ENCODE results near the gene BASP1. TPM values are rescaled to one million over a fixed set of nuclear protein-coding genes. Genes with fewer than 3 reads are reported as not detected.

The BASP1 gene
- total RNA-seq, 4 donors from 2014 or later = 21.5 to 64.8 (median 26.7) TPM

DNA sequence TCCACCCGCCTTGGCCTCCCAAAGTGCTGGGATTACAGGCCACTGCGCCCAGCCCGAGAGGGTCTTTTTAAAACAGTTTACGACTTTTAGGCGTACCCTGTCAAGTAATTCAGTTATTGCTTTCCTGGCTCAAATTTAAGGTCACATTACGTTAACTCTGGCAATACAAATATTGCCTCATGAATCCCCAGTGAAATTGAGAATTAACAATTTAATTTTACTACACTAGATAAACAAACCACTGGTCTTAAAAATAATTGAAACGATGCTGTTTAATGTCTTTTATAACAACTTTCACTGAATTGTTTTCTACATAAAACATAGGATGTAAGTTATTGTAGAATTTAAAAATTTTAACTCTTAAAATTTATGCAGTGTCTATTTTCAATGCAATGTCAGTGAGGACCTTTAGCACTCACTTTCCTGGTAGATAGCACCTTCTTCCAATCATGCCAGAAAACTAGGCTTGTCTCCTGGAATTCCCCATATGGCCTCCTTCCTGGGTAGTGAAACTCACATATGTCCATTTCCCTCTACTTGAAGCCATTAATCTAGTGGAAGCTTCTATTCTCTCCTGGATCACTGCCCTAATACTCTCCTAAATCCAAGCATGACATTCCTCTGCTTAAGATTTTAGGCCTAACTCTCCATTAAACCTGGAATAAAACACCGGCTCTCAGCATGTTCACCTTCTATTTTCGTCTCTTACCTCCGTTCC, 13.5 kb downstream of the BASP1 start:
- TF ChIP-seq POLR2A (IDR thresholded peaks at IDR 0.05) = no peak
- TF ChIP-seq, protein P1, sequence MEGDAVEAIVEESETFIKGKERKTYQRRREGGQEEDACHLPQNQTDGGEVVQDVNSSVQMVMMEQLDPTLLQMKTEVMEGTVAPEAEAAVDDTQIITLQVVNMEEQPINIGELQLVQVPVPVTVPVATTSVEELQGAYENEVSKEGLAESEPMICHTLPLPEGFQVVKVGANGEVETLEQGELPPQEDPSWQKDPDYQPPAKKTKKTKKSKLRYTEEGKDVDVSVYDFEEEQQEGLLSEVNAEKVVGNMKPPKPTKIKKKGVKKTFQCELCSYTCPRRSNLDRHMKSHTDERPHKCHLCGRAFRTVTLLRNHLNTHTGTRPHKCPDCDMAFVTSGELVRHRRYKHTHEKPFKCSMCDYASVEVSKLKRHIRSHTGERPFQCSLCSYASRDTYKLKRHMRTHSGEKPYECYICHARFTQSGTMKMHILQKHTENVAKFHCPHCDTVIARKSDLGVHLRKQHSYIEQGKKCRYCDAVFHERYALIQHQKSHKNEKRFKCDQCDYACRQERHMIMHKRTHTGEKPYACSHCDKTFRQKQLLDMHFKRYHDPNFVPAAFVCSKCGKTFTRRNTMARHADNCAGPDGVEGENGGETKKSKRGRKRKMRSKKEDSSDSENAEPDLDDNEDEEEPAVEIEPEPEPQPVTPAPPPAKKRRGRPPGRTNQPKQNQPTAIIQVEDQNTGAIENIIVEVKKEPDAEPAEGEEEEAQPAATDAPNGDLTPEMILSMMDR (IDR thresholded peaks at IDR 0.05) = no peak
- Histone ChIP-seq H3K27me3 (no peaks in the 10 kb centered on the region), H3K27ac (peak overlapping the region; percentile 11 to 59), H3K4me1 (no peaks in the 10 kb centered on the region), H3K4me3 (no peak overlapping the region), H3K9me3 (no peaks in the 10 kb centered on the region), H3K36me3 (no peaks in the 10 kb centered on the region)
- intact Hi-C loops (cut with DNase I; ENCODE audit: low total_unique reads) = no loop called here
- no peak for DNase-seq

DNA sequence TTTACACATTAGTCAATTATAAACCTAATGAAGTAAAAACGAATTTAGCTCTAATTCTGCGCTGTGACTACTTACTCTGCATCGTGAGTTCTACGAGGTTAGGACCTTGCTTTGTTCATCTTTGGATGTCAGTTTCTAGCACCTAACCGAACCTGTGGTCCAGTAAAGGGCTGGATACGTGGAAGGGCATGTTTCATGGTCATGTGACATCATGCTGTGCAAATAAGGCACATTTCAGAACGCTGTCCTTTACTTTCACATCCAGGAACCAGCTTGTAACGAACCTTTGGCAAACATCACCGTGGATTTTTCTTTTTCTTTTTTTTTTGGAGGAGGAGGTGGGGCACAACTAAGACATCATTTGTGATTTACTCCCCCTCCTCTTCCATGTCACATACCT, 15.0 kb downstream of the BASP1 start:
- H3K27ac ChIP-seq = no peak overlapping the region
- DNase-seq = no peak
- TF ChIP-seq, protein P1 (IDR thresholded peaks at IDR 0.05) = no peak
- TF ChIP-seq POLR2A (IDR thresholded peaks at IDR 0.05) = no peak

DNA sequence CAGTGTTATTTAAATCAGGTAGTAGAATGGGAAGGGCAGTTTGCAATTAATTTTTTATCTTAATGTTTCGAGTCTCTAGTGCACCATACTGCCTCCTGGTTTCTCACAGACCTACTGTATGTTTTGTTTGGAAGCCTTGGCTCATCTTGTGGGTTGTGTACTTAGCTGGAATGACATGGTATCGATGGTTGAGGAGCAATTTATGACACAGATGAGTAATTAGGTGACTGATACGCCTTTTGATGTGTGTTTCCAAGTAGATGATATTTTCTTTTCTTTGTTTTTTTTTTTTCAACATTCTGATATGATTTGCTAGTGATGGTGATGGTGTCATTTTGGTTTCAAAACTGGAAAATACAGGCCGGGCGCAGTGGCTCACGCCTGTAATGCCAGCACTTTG, 16.1 kb downstream of the BASP1 start:
- H3K27ac ChIP-seq = no peak overlapping the region
- TF ChIP-seq, protein P1 (IDR thresholded peaks at IDR 0.05) = no peak
- TF ChIP-seq POLR2A (IDR thresholded peaks at IDR 0.05) = no peak

More for the DNA sequence above, 15.0 kb downstream of the BASP1 start:
- intact Hi-C loops (cut with DNase I; ENCODE audit: low total_unique reads) = no loop called here
- Histone ChIP-seq H3K27me3 (no peaks in the 10 kb centered on the region), H3K4me1 (no peaks in the 10 kb centered on the region), H3K4me3 (no peak overlapping the region), H3K9me3 (no peaks in the 10 kb centered on the region), H3K36me3 (no peaks in the 10 kb centered on the region)

DNA sequence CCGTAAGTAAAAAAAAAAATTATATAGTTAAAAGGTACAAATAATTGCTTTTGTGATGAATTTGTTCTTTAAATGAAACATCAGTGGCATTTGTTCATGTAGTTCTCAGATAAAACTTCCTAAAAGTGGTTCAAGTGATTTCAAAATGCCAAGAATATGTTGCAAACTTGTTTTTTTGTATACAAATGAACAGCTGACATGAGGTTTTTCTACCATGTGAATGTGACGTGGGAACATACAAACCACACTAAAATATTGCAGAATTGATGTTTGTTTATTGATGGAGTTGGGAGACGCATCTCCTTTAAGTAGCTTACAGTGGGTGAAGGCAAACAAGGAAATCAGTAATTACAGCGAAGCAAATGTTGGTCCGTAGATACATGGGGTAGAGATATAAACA, 16.9 kb downstream of the BASP1 start:
- DNase-seq = no peak
- Histone ChIP-seq H3K36me3 (no peaks in the 10 kb centered on the region), H3K4me1 (no peaks in the 10 kb centered on the region), H3K9me3 (no peaks in the 10 kb centered on the region), H3K27me3 (no peaks in the 10 kb centered on the region), H3K4me3 (no peak overlapping the region), H3K27ac (no peak overlapping the region)
- intact Hi-C loops (cut with DNase I; ENCODE audit: low total_unique reads) = no loop called here
- TF ChIP-seq, protein P1 (IDR thresholded peaks at IDR 0.05) = no peak
- TF ChIP-seq POLR2A (IDR thresholded peaks at IDR 0.05) = no peak

More for the DNA sequence above, 16.1 kb downstream of the BASP1 start:
- intact Hi-C loops (cut with DNase I; ENCODE audit: low total_unique reads) = no loop called here
- Histone ChIP-seq H3K4me3 (no peak overlapping the region), H3K36me3 (no peaks in the 10 kb centered on the region), H3K4me1 (no peaks in the 10 kb centered on the region), H3K9me3 (no peaks in the 10 kb centered on the region), H3K27me3 (no peaks in the 10 kb centered on the region)
- DNase-seq = no peak

DNA sequence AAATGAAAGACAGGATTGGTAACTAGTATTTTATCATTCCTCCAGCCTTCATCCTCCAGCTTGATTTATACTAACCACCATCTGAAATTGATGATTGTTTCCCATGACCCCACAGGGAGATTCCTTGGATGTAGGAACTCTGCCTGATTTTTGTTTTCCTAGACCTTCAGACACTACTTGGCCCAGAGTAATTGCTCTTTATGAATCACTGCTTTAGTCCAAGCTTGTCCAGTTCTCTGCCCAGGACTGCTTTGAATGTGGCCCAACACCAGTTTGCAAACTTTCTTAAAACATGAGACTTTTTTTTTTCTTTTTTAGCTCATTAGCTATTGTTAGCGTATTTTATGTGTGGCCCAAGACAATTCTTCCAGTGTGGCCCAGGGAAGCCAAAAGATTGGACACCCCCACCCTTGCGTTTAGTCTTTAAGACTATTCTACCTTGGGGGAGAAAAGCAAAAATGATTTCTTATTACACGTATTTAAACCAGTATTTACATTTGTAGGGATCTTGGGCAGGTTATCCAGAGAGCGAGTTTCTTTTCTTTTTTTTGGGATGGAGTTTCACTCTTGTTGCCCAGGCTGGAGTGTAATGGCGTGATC, 18.4 kb downstream of the BASP1 start:
- TF ChIP-seq POLR2A (IDR thresholded peaks at IDR 0.05) = no peak
- TF ChIP-seq, protein P1 (IDR thresholded peaks at IDR 0.05) = no peak
- DNase-seq = no peak
- no peaks in the 10 kb centered on the region for H3K9me3 ChIP-seq
- H3K36me3 ChIP-seq = no peaks in the 10 kb centered on the region
- H3K27ac ChIP-seq = no peak overlapping the region
- no peaks in the 10 kb centered on the region for H3K27me3 ChIP-seq
- intact Hi-C loops (cut with DNase I; ENCODE audit: low total_unique reads) = no loop called here
- H3K4me3 ChIP-seq = no peak overlapping the region
- H3K4me1 ChIP-seq = no peaks in the 10 kb centered on the region
